Fibroblast of villous mesenchyme (primary cell): ENCODE measurements around the gene KNOP1. TPM values are rescaled to one million over a fixed set of nuclear protein-coding genes. Genes with fewer than 3 reads are reported as not detected.

Source experiments
- DNase-seq: peaks from one replicate; pipeline ENCODE4 v3.0.0-alpha.2; 2010; ENCODE audit warnings: low read depth
- H3K4me3 ChIP-seq: 2 replicates; pipeline ENCODE4 v1.5.1; 2011; ENCODE audit warnings: low read depth, mild to moderate bottlenecking, low read length
- CTCF ChIP-seq: IDR thresholded peaks from 2 replicates; pipeline ENCODE4 v1.5.1; 2012; ENCODE audit warnings: low read depth, mild to moderate bottlenecking, low read length; ENCODE audit not compliant: insufficient read depth
- total RNA-seq: library from RNA; depleted of rRNA; stranded (reverse); fragments of >200 nt; gene quantifications from 2 replicates; pipeline ENCODE4 v1.2.3, GENCODE V29; 2012

The KNOP1 gene
- total RNA-seq, 1 donor: 17.3 TPM

- TF ChIP-seq CTCF: no peak
- no peak for DNase-seq
- H3K4me3 ChIP-seq: no peak overlapping the region
These were observed 5.5 kb downstream of the KNOP1 start for GRCh38 chr16:19712418-19713058.

GRCh38 chr16:19711643-19712042, 6.4 kb downstream of the KNOP1 start:
- TF ChIP-seq CTCF: no peak
- no peak for DNase-seq
- H3K4me3 ChIP-seq: no peak overlapping the region

GRCh38 chr16:19710991-19711545, 7.0 kb downstream of the KNOP1 start:
- no peak for TF ChIP-seq CTCF
- no peak for DNase-seq
- H3K4me3 ChIP-seq: no peak overlapping the region

- H3K4me3 ChIP-seq: no peak overlapping the region
- no peak for DNase-seq
- no peak for TF ChIP-seq CTCF
These were observed 7.7 kb downstream of the KNOP1 start for GRCh38 chr16:19710191-19710908.

GRCh38 chr16:19709381-19710136, 8.5 kb downstream of the KNOP1 start:
- TF ChIP-seq CTCF: no peak
- H3K4me3 ChIP-seq: no peak overlapping the region
- no peak for DNase-seq

- peak; percentile 46 for DNase-seq
- no peak for TF ChIP-seq CTCF
- H3K4me3 ChIP-seq: no peak overlapping the region
These were observed 9.5 kb downstream of the KNOP1 start for GRCh38 chr16:19708296-19709205.
